Ovary (tissue), 9 donors: ENCODE data around the gene LEPR. TPM values are rescaled to one million over a fixed set of nuclear protein-coding genes. Genes with fewer than 3 reads are reported as not detected.

ENCODE experiments used
- DNase-seq, 5 donors: peaks; one replicate each; pipeline ENCODE4 v3.0.0-alpha.2; 2019 to 2020
- H3K27ac ChIP-seq, 2 donors: fragments of 200-600 bp; one replicate each; pipeline versions ENCODE4 v1.5.1 to v1.8.0; 2019 to 2022
- H3K27me3 ChIP-seq: fragments of 200-600 bp; one replicate; pipeline ENCODE4 v1.8.0; 2022
- H3K36me3 ChIP-seq: fragments of 200-600 bp; sonication (generic); one replicate; pipeline ENCODE4 v1.5.1; 2019
- H3K4me1 ChIP-seq: one replicate; pipeline ENCODE4 v1.8.1; 2013; ENCODE audit warnings: mild to moderate bottlenecking, moderate library complexity; ENCODE audit not compliant: insufficient read depth
- H3K4me3 ChIP-seq: fragments of 200-600 bp; sonication (generic); one replicate; pipeline ENCODE4 v1.5.1; 2017
- H3K9me3 ChIP-seq, 2 donors: fragments of 200-600 bp in 1 of 2; sonication (generic) in 1 of 2; one replicate each; pipeline versions ENCODE4 v1.5.1 to v1.8.1; 2013 to 2019; ENCODE audit warnings: mild to moderate bottlenecking in 1 of 2, moderate library complexity in 1 of 2
- EP300 ChIP-seq: sonication (generic); formaldehyde crosslinking; IDR thresholded peaks from one replicate; pipeline ENCODE4 v1.6.1; 2017; ENCODE audit warnings: antibody characterized with exemption
- POLR2A ChIP-seq: fragments of 450-650 bp; IDR thresholded peaks from one replicate; pipeline ENCODE4 v1.6.1; 2017; ENCODE audit warnings: antibody characterized with exemption, mild to moderate bottlenecking, moderate library complexity
- WGBS, 3 donors: extraction: QIAGEN DNeasy Blood & Tissue Kit in 1 of 3; methylation state at CpG; one replicate each; pipeline versions ENCODE4 v1.1.5 to v1.1.7; 2013 to 2017; 5-methylcytosine and 5-hydroxymethylcytosine counted together
- intact Hi-C, 4 donors: fragments of 100-400 bp; cut with DNase I; formaldehyde crosslinking; loops; one replicate each; pipeline versions ENCODE4 v1.11.0 to v1.15.1; 2022 to 2023
- polyA plus RNA-seq, 2 donors: library from polyadenylated mRNA; stranded (reverse); fragments of 200-250 nt in 1 of 2; fragments of 350-450 nt in 1 of 2; fragmentation: Illumina TruSeq in 1 of 2; extraction: RNeasy Lipid Tissue Mini Kit (QIAGEN cat#74804) in 1 of 2; gene quantifications; one replicate each; pipeline ENCODE4 v1.2.3, GENCODE V29; 2013 to 2014
- total RNA-seq, 7 donors: library from RNA; depleted of rRNA in 2 of 7; stranded (reverse); fragments of >200 nt in 2 of 7; fragmentation: NEBNext Ultra II Directional in 3 of 7; extraction: Animal tissue kit (Norgen Biotek cat#: 25700) in 3 of 7; gene quantifications; one replicate each; pipeline versions ENCODE4 v1.1.0 to v1.2.4, GENCODE V29; 2016 to 2023
- TF ChIP-seq, protein P1 (sequence below), 3 donors: fragments of 450-650 bp in 2 of 3; fragments of 200-600 bp in 1 of 3; IDR thresholded peaks; one replicate each; pipeline versions ENCODE4 v1.5.1 to v1.8.0; 2016 to 2022; ENCODE audit warnings: antibody characterized with exemption in 3 of 3, mild to moderate bottlenecking in 1 of 3
- donor health status: DM: no; HTN: no; CAD: no; lungs with moderate emphysema.
- donor health status: DM: no; HTN: no; CAD: no.
- donor health status: Bipolar disorder and iron deficiency.
- donor health status: DM: yes; HTN: yes; CAD: no.
- donor health status: DM: no; HTN: no; CAD: no.
- donor health status: DM: yes; HTN: yes; CAD: no.

The LEPR gene
- total and polyA plus RNA-seq, 9 donors = 21.2 to 108 (median 29.2) TPM

GRCh38 chr1:65414538-65414937, 5.9 kb upstream of the LEPR start:
- no peak overlapping the region for H3K4me3 ChIP-seq
- H3K36me3 ChIP-seq = no peaks in the 10 kb centered on the region
- no peaks in the 10 kb centered on the region for H3K27me3 ChIP-seq
- no peaks in the 10 kb centered on the region for H3K4me1 ChIP-seq
- TF ChIP-seq EP300 = no peak
- TF ChIP-seq POLR2A = no peak
- TF ChIP-seq, protein P1, sequence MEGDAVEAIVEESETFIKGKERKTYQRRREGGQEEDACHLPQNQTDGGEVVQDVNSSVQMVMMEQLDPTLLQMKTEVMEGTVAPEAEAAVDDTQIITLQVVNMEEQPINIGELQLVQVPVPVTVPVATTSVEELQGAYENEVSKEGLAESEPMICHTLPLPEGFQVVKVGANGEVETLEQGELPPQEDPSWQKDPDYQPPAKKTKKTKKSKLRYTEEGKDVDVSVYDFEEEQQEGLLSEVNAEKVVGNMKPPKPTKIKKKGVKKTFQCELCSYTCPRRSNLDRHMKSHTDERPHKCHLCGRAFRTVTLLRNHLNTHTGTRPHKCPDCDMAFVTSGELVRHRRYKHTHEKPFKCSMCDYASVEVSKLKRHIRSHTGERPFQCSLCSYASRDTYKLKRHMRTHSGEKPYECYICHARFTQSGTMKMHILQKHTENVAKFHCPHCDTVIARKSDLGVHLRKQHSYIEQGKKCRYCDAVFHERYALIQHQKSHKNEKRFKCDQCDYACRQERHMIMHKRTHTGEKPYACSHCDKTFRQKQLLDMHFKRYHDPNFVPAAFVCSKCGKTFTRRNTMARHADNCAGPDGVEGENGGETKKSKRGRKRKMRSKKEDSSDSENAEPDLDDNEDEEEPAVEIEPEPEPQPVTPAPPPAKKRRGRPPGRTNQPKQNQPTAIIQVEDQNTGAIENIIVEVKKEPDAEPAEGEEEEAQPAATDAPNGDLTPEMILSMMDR (IDR thresholded peaks at IDR 0.05) = no peak
- intact Hi-C loops = loop anchor here in 1 of 4 donors (10.0 kb wide), 1 partner anchor 160 kb away; no protein-coding TSS in a partner anchor
- H3K9me3 ChIP-seq = no peaks in the 10 kb centered on the region
- 73 to 81% (median 77%) methylated on average over 4 of the region's 4 CpGs for WGBS, 3 donors
- H3K27ac ChIP-seq = no peak overlapping the region
- no peak for DNase-seq

- Histone ChIP-seq H3K4me3 (no peak overlapping the region), H3K27me3 (no peaks in the 10 kb centered on the region), H3K36me3 (no peaks in the 10 kb centered on the region), H3K9me3 (no peaks in the 10 kb centered on the region), H3K27ac (no peak overlapping the region), H3K4me1 (no peaks in the 10 kb centered on the region)
- 76 to 100% (median 91%) methylated on average over 1 of the region's 1 CpG for WGBS, 3 donors
- intact Hi-C loops = loop anchor here in 1 of 4 donors (10.0 kb wide), 1 partner anchor 162 kb away; no protein-coding TSS in a partner anchor
- TF ChIP-seq POLR2A (no peak), EP300 (no peak)
- TF ChIP-seq, protein P1 (IDR thresholded peaks at IDR 0.05) = no peak
- no peak for DNase-seq
Observed at GRCh38 chr1:65416767-65417166, 3.7 kb upstream of the LEPR start.

GRCh38 chr1:65417729-65418128, 2.7 kb upstream of the LEPR start:
- intact Hi-C loops = loop anchor here in 1 of 4 donors (10.0 kb wide), 1 partner anchor 163 kb away; no protein-coding TSS in a partner anchor
- DNase-seq = no peak
- no peak overlapping the region for H3K27ac ChIP-seq
- peaks cover 7% of the 10 kb centered on the region for H3K4me1 ChIP-seq
- H3K27me3 ChIP-seq = no peaks in the 10 kb centered on the region
- H3K9me3 ChIP-seq = no peaks in the 10 kb centered on the region
- no peak for TF ChIP-seq POLR2A
- TF ChIP-seq EP300 = no peak
- TF ChIP-seq, protein P1 (IDR thresholded peaks at IDR 0.05) = no peak
- 75 to 78% (median 75%) methylated on average over 2 of the region's 2 CpGs for WGBS, 3 donors
- no peak overlapping the region for H3K4me3 ChIP-seq
- no peaks in the 10 kb centered on the region for H3K36me3 ChIP-seq

DNA sequence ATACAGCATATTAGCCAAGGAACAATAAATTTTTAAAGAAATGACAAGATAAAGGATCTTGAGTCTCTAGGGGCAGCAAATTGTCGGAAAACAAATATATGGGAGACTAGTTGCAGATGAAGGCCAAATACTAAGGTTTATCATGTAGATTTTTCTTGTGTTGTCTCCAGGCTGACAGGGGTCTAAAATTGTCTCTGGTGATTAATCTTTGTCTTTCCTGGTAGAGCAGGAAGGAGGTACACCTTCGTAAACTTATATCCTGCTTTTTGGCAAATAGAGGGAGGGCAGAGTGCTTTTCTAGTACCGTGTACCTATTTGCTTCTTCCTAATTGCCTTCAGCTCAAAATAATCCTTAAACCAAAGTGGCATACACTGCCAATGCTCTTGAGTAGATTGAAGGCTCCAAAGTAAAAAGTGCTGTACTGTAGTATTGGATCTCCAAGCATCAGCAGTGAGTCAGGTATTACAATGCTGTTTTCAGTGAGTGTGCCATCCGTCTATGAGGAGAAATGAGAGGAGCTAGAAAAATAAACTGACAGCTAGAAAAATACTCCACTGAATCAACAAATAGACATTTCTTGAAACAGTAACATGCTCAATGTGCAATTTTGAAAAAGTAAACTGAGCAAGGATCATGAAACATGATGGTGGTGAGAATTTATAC, 1.8 kb upstream of the LEPR start:
- H3K27me3 ChIP-seq = no peaks in the 10 kb centered on the region
- H3K36me3 ChIP-seq = no peaks in the 10 kb centered on the region
- no peak overlapping the region for H3K27ac ChIP-seq
- intact Hi-C loops = loop anchor here in 1 of 4 donors (10.0 kb wide), 1 partner anchor 164 kb away; no protein-coding TSS in a partner anchor
- WGBS, 3 donors = 93 to 95% (median 93%) methylated on average over 4 of the region's 4 CpGs
- no peaks in the 10 kb centered on the region for H3K9me3 ChIP-seq
- peaks cover 14% of the 10 kb centered on the region for H3K4me1 ChIP-seq
- no peak for TF ChIP-seq EP300
- TF ChIP-seq POLR2A = no peak
- TF ChIP-seq, protein P1 (IDR thresholded peaks at IDR 0.05) = no peak
- no peak overlapping the region for H3K4me3 ChIP-seq
- DNase-seq = no peak
